GM18502 (cell line): ENCODE measurements around the gene BID.
"Not testable (repeated sequence)": the region's sequence is repeated elsewhere in the genome, so short reads cannot be mapped to it uniquely, and the experiment has no call there.

Experiments used
- ATAC-seq: cut with Tn5 transposase; IDR thresholded peaks from one replicate; pipeline ENCODE4 v1.9.1; 2021; ENCODE audit warnings: mild to moderate bottlenecking; ENCODE audit not compliant: unreplicated experiment, poor library complexity

The BID gene

GRCh38 chr22:17772958-17773605, 1.2 kb downstream of the BID start:
- no peak for ATAC-seq

GRCh38 chr22:17772249-17772957, 1.9 kb downstream of the BID start:
- ATAC-seq: no peak

- ATAC-seq: no peak
These were observed 3.8 kb downstream of the BID start for GRCh38 chr22:17770180-17771077.

- ATAC-seq: no peak
These were observed 4.6 kb downstream of the BID start for GRCh38 chr22:17769716-17770082.

- no peak for ATAC-seq
These were observed 5.1 kb downstream of the BID start for GRCh38 chr22:17769013-17769715.

GRCh38 chr22:17767233-17768065, 6.8 kb downstream of the BID start:
- peak; percentile 84 for ATAC-seq

GRCh38 chr22:17764852-17765251, 9.4 kb downstream of the BID start:
- ATAC-seq: not testable (repeated sequence)

GRCh38 chr22:17764036-17764435, 10.2 kb downstream of the BID start:
- no peak for ATAC-seq

GRCh38 chr22:17763442-17763841, 10.8 kb downstream of the BID start:
- not testable (repeated sequence) for ATAC-seq

GRCh38 chr22:17761138-17761488, 13.2 kb downstream of the BID start:
- no peak for ATAC-seq

GRCh38 chr22:17754233-17754925, 19.9 kb downstream of the BID start:
- ATAC-seq: no peak

- ATAC-seq: no peak
These were observed 20.8 kb downstream of the BID start for GRCh38 chr22:17753401-17753989.

GRCh38 chr22:17751596-17751995, 22.7 kb downstream of the BID start:
- no peak for ATAC-seq

- no peak for ATAC-seq
These were observed 24.5 kb downstream of the BID start for GRCh38 chr22:17749605-17750395.

GRCh38 chr22:17748555-17749353, 25.5 kb downstream of the BID start:
- no peak for ATAC-seq

GRCh38 chr22:17746916-17747315, 27.4 kb downstream of the BID start:
- no peak for ATAC-seq

- no peak for ATAC-seq
These were observed 29.8 kb downstream of the BID start for GRCh38 chr22:17744430-17744829.
